Ovary (tissue), 9 donors: Measurements from ENCODE around the gene RHOU. TPM values are rescaled to one million over a fixed set of nuclear protein-coding genes. Genes with fewer than 3 reads are reported as not detected.

Experiments
- DNase-seq, 5 donors: peaks; one replicate each; pipeline ENCODE4 v3.0.0-alpha.2; 2019 to 2020
- H3K27ac ChIP-seq, 2 donors: fragments of 200-600 bp; one replicate each; pipeline versions ENCODE4 v1.5.1 to v1.8.0; 2019 to 2022
- H3K27me3 ChIP-seq: fragments of 200-600 bp; one replicate; pipeline ENCODE4 v1.8.0; 2022
- H3K36me3 ChIP-seq: fragments of 200-600 bp; sonication (generic); one replicate; pipeline ENCODE4 v1.5.1; 2019
- H3K4me1 ChIP-seq: one replicate; pipeline ENCODE4 v1.8.1; 2013; ENCODE audit warnings: mild to moderate bottlenecking, moderate library complexity; ENCODE audit not compliant: insufficient read depth
- H3K4me3 ChIP-seq: fragments of 200-600 bp; sonication (generic); one replicate; pipeline ENCODE4 v1.5.1; 2017
- H3K9me3 ChIP-seq, 2 donors: fragments of 200-600 bp in 1 of 2; sonication (generic) in 1 of 2; one replicate each; pipeline versions ENCODE4 v1.5.1 to v1.8.1; 2013 to 2019; ENCODE audit warnings: mild to moderate bottlenecking in 1 of 2, moderate library complexity in 1 of 2
- EP300 ChIP-seq: sonication (generic); formaldehyde crosslinking; IDR thresholded peaks from one replicate; pipeline ENCODE4 v1.6.1; 2017; ENCODE audit warnings: antibody characterized with exemption
- POLR2A ChIP-seq: fragments of 450-650 bp; IDR thresholded peaks from one replicate; pipeline ENCODE4 v1.6.1; 2017; ENCODE audit warnings: antibody characterized with exemption, mild to moderate bottlenecking, moderate library complexity
- WGBS, 3 donors: extraction: QIAGEN DNeasy Blood & Tissue Kit in 1 of 3; methylation state at CpG; one replicate each; pipeline versions ENCODE4 v1.1.5 to v1.1.7; 2013 to 2017; 5-methylcytosine and 5-hydroxymethylcytosine counted together
- intact Hi-C, 4 donors: fragments of 100-400 bp; cut with DNase I; formaldehyde crosslinking; loops; one replicate each; pipeline versions ENCODE4 v1.11.0 to v1.15.1; 2022 to 2023
- polyA plus RNA-seq, 2 donors: library from polyadenylated mRNA; stranded (reverse); fragments of 200-250 nt in 1 of 2; fragments of 350-450 nt in 1 of 2; fragmentation: Illumina TruSeq in 1 of 2; extraction: RNeasy Lipid Tissue Mini Kit (QIAGEN cat#74804) in 1 of 2; gene quantifications; one replicate each; pipeline ENCODE4 v1.2.3, GENCODE V29; 2013 to 2014
- total RNA-seq, 7 donors: library from RNA; depleted of rRNA in 2 of 7; stranded (reverse); fragments of >200 nt in 2 of 7; fragmentation: NEBNext Ultra II Directional in 3 of 7; extraction: Animal tissue kit (Norgen Biotek cat#: 25700) in 3 of 7; gene quantifications; one replicate each; pipeline versions ENCODE4 v1.1.0 to v1.2.4, GENCODE V29; 2016 to 2023
- TF ChIP-seq, protein P1 (sequence below), 3 donors: fragments of 450-650 bp in 2 of 3; fragments of 200-600 bp in 1 of 3; IDR thresholded peaks; one replicate each; pipeline versions ENCODE4 v1.5.1 to v1.8.0; 2016 to 2022; ENCODE audit warnings: antibody characterized with exemption in 3 of 3, mild to moderate bottlenecking in 1 of 3
- donor health status: DM: no; HTN: no; CAD: no; lungs with moderate emphysema.
- donor health status: DM: no; HTN: no; CAD: no.
- donor health status: Bipolar disorder and iron deficiency.
- donor health status: DM: yes; HTN: yes; CAD: no.
- donor health status: DM: no; HTN: no; CAD: no.
- donor health status: DM: yes; HTN: yes; CAD: no.

RHOU gene
- total and polyA plus RNA-seq, 9 donors = 20.5 to 131 (median 37.8) TPM

DNA sequence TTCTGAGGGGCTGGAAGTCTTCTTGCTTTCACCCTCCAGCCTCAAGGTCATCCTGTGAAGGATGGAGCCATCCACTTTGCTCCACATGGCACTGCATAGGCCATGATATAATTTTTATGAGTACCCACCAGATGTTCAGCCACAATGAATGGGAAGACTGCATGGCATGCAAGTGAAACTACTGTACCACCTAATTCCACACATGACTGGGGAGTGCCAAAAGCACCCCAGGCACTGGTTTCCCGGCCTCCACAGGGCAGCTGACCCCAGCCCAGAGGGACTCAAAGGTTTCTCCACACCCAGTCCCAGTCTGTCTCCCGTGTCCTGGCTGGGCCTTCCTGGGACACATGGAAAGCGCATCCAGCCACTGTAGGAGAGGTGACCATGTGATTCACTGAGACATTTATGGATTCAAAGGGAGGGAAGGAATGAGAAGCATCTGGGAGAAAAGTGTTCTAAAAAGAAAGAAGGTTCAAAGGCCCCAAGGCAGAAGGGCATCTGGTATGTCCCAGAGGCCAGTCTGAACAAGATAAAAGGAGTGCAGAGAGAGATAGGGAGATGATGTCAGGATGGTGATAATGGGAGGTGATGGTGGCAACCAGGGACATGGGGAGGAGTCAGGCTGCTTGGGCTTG is 12.1 kb downstream of the RHOU start:
- Histone ChIP-seq H3K27ac (no peak overlapping the region), H3K4me1 (no peaks in the 10 kb centered on the region), H3K4me3 (no peak overlapping the region), H3K27me3 (no peaks in the 10 kb centered on the region), H3K36me3 (no peaks in the 10 kb centered on the region), H3K9me3 (no peaks in the 10 kb centered on the region)
- 94 to 95% (median 94%) methylated on average over 3 of the region's 3 CpGs for WGBS, 3 donors
- DNase-seq = no peak
- TF ChIP-seq, protein P1, sequence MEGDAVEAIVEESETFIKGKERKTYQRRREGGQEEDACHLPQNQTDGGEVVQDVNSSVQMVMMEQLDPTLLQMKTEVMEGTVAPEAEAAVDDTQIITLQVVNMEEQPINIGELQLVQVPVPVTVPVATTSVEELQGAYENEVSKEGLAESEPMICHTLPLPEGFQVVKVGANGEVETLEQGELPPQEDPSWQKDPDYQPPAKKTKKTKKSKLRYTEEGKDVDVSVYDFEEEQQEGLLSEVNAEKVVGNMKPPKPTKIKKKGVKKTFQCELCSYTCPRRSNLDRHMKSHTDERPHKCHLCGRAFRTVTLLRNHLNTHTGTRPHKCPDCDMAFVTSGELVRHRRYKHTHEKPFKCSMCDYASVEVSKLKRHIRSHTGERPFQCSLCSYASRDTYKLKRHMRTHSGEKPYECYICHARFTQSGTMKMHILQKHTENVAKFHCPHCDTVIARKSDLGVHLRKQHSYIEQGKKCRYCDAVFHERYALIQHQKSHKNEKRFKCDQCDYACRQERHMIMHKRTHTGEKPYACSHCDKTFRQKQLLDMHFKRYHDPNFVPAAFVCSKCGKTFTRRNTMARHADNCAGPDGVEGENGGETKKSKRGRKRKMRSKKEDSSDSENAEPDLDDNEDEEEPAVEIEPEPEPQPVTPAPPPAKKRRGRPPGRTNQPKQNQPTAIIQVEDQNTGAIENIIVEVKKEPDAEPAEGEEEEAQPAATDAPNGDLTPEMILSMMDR (IDR thresholded peaks at IDR 0.05) = no peak
- TF ChIP-seq POLR2A (no peak), EP300 (no peak)
- intact Hi-C loops = no loop called here

GRCh38 chr1:228748029-228748428 is 12.8 kb downstream of the RHOU start:
- Histone ChIP-seq H3K36me3 (no peaks in the 10 kb centered on the region), H3K4me1 (no peaks in the 10 kb centered on the region), H3K27me3 (no peaks in the 10 kb centered on the region), H3K27ac (no peak overlapping the region), H3K4me3 (no peak overlapping the region), H3K9me3 (no peaks in the 10 kb centered on the region)
- TF ChIP-seq EP300 = no peak
- TF ChIP-seq POLR2A = no peak
- TF ChIP-seq, protein P1 (IDR thresholded peaks at IDR 0.05) = no peak
- 93 to 98% (median 97%) methylated on average over 2 of the region's 2 CpGs for whole genome bisulfite sequencing, 3 donors
- intact Hi-C loops = no loop called here
- DNase-seq = no peak

DNA sequence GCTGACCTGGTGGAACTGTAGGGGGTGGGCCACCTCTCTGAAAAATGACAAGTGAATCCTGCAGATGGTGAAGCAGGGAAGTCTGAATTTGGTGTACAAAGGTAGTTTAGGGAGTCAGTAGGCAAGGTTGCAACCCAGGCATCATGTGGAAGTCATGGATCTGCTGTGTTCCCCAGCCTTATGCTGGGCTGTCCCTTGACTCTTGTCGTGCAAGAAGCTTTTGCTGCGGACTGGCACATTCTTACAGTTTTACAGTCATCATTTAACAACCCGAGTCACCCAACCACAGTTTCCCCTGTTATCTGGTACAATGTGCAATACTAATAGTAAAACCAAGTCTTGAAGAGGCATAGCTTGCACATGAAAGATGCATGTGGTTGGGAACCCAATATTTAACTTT is 13.2 kb downstream of the RHOU start:
- no peak overlapping the region for H3K27ac ChIP-seq
- H3K9me3 ChIP-seq = no peaks in the 10 kb centered on the region
- DNase-seq = no peak
- H3K4me3 ChIP-seq = no peak overlapping the region
- 72 to 86% (median 82%) methylated on average over 3 of the region's 3 CpGs for WGBS, 3 donors
- no peaks in the 10 kb centered on the region for H3K4me1 ChIP-seq
- H3K36me3 ChIP-seq = no peaks in the 10 kb centered on the region
- TF ChIP-seq POLR2A = no peak
- TF ChIP-seq, protein P1 (IDR thresholded peaks at IDR 0.05) = no peak
- no peak for TF ChIP-seq EP300
- no peaks in the 10 kb centered on the region for H3K27me3 ChIP-seq
- intact Hi-C loops = no loop called here

GRCh38 chr1:228749765-228750164 is 14.5 kb downstream of the RHOU start:
- WGBS, 3 donors = 93 to 99% (median 98%) methylated on average over 2 of the region's 2 CpGs
- intact Hi-C loops = loop anchor here in 1 of 4 donors (5.0 kb wide), 1 partner anchor 362 kb away; no protein-coding TSS in a partner anchor
- Histone ChIP-seq H3K4me3 (no peak overlapping the region), H3K27me3 (no peaks in the 10 kb centered on the region), H3K27ac (no peak overlapping the region), H3K36me3 (no peaks in the 10 kb centered on the region), H3K9me3 (no peaks in the 10 kb centered on the region), H3K4me1 (no peaks in the 10 kb centered on the region)
- TF ChIP-seq EP300 (no peak), POLR2A (no peak)
- TF ChIP-seq, protein P1 (IDR thresholded peaks at IDR 0.05) = no peak
- DNase-seq = no peak
